ENCODE measurements around the gene PRKD2. TPM values are rescaled to one million over a fixed set of nuclear protein-coding genes. Genes with fewer than 3 reads are reported as not detected.

The PRKD2 gene
- total RNA-seq, 1 donor from 2014 or later: 41.9 TPM

GRCh38 chr19:46730187-46730586 lies 13.3 kb upstream of the PRKD2 start:
- H3K4me3 Mint-ChIP-seq (ENCODE audit: unreplicated experiment): no peak overlapping the region

GRCh38 chr19:46729696-46730095 lies 12.8 kb upstream of the PRKD2 start:
- Mint-ChIP-seq H3K27me3 (ENCODE audit: unreplicated experiment) (no peaks in the 10 kb centered on the region), H3K27ac (ENCODE audit: unreplicated experiment) (no peak overlapping the region), H3K4me1 (ENCODE audit: unreplicated experiment) (peaks cover 40% of the 10 kb centered on the region), H3K36me3 (ENCODE audit: unreplicated experiment) (peaks cover 29% of the 10 kb centered on the region), H3K9me3 (ENCODE audit: unreplicated experiment) (no peaks in the 10 kb centered on the region), H3K4me3 (ENCODE audit: unreplicated experiment) (no peak overlapping the region)
- no peak for DNase-seq (ENCODE audit: extremely low spot score, unreplicated experiment)
- TF ChIP-seq CTCF (IDR thresholded peaks at IDR 0.05): no peak

More at GRCh38 chr19:46730187-46730586, 13.3 kb upstream of the PRKD2 start:
- H3K9me3 Mint-ChIP-seq (ENCODE audit: unreplicated experiment): no peaks in the 10 kb centered on the region
- no peak overlapping the region for H3K27ac Mint-ChIP-seq (ENCODE audit: unreplicated experiment)
- peaks cover 40% of the 10 kb centered on the region for H3K4me1 Mint-ChIP-seq (ENCODE audit: unreplicated experiment)
- peaks cover 29% of the 10 kb centered on the region for H3K36me3 Mint-ChIP-seq (ENCODE audit: unreplicated experiment)
- TF ChIP-seq CTCF (IDR thresholded peaks at IDR 0.05): no peak
- DNase-seq (ENCODE audit: extremely low spot score, unreplicated experiment): no peak
- H3K27me3 Mint-ChIP-seq (ENCODE audit: unreplicated experiment): no peaks in the 10 kb centered on the region

DNA sequence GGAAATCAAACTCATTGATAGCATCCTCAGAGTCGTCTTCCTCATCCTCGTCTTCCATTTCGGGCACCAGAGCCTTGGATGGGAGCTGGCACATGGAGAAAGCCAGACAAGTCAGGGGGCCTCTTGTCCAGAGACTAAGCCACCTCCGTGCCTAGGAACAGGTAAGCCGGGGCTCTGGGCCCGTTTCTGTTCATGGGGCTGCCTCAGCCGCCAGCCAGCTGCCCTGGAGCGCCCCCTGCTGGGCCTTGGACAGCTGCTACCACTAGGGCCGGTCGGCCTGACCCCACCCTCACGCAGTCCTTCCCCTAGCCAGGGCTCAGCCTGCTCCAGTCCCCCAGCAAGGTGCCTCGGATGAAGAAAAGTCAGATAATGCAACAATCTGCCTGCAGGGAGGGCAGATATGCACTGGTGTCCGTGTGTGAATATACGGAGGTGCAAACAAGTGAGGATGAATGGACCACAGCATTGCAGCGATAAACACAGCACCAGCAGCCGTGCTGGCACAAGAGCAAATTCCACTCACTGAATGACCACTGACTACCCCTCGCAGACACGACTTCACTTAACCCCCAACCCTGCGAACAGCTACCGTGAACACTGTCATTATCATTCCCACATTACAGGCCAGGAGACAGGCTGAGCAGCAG lies 11.9 kb upstream of the PRKD2 start:
- H3K9me3 Mint-ChIP-seq (ENCODE audit: unreplicated experiment): no peaks in the 10 kb centered on the region
- peaks cover 31% of the 10 kb centered on the region for H3K36me3 Mint-ChIP-seq (ENCODE audit: unreplicated experiment)
- peak; percentile 92 for TF ChIP-seq CTCF (IDR thresholded peaks at IDR 0.05)
- H3K4me3 Mint-ChIP-seq (ENCODE audit: unreplicated experiment): no peak overlapping the region
- DNase-seq (ENCODE audit: extremely low spot score, unreplicated experiment): no peak
- peak overlapping the region; percentile 34 for H3K27ac Mint-ChIP-seq (ENCODE audit: unreplicated experiment)
- no peaks in the 10 kb centered on the region for H3K27me3 Mint-ChIP-seq (ENCODE audit: unreplicated experiment)
- peaks cover 37% of the 10 kb centered on the region for H3K4me1 Mint-ChIP-seq (ENCODE audit: unreplicated experiment)

DNA sequence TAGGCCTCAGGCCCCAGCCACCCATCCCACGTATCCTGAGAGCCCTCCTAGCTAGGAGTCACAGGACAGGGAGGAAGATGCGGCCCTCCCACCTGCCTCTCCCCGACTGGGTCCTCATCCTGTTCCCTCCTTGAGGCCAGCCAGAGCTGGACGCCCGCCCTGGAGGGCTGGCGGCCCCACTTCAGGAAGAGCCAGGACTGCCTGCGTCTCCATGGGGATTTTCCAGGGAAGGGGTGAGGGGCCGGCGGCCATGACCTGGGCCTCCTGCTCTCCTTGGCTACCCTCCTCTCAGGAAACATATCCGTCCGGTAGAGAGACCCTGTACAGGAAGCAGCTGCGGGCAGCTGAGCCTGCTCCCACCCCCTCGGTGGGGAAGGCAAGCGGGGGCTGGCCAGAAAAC lies 11.3 kb upstream of the PRKD2 start:
- TF ChIP-seq CTCF (IDR thresholded peaks at IDR 0.05): no peak
- Mint-ChIP-seq H3K27ac (ENCODE audit: unreplicated experiment) (no peak overlapping the region), H3K9me3 (ENCODE audit: unreplicated experiment) (no peaks in the 10 kb centered on the region), H3K4me1 (ENCODE audit: unreplicated experiment) (peaks cover 31% of the 10 kb centered on the region), H3K36me3 (ENCODE audit: unreplicated experiment) (peaks cover 31% of the 10 kb centered on the region), H3K27me3 (ENCODE audit: unreplicated experiment) (no peaks in the 10 kb centered on the region), H3K4me3 (ENCODE audit: unreplicated experiment) (no peak overlapping the region)
- no peak for DNase-seq (ENCODE audit: extremely low spot score, unreplicated experiment)

DNA sequence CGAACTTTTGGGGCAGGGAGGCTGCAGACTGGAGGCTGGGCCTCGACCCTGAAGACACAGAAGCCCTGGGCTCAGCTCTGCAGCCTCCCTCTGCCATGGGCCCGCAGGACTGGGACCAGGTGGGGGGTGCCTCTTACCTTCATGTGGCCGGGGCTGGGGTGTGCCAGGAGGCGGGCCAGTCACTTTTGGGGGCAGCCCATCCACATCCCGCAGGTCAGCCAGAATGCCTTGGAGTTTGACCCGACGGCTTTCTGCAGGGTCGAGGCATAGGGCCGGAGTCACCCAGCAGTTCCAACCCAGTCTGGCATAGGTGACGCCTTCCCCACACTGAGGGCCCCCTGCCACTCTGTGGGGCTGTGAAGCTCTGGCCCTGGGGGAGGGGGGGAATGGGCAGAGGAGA lies 10.8 kb upstream of the PRKD2 start:
- Mint-ChIP-seq H3K4me1 (ENCODE audit: unreplicated experiment) (peaks cover 27% of the 10 kb centered on the region), H3K27ac (ENCODE audit: unreplicated experiment) (no peak overlapping the region), H3K4me3 (ENCODE audit: unreplicated experiment) (no peak overlapping the region), H3K36me3 (ENCODE audit: unreplicated experiment) (peaks cover 31% of the 10 kb centered on the region), H3K9me3 (ENCODE audit: unreplicated experiment) (no peaks in the 10 kb centered on the region), H3K27me3 (ENCODE audit: unreplicated experiment) (no peaks in the 10 kb centered on the region)
- no peak for DNase-seq (ENCODE audit: extremely low spot score, unreplicated experiment)
- TF ChIP-seq CTCF (IDR thresholded peaks at IDR 0.05): no peak

Measured in osteocyte (in vitro differentiated cells).